Heart left ventricle (tissue), 11 donors: ENCODE data around the gene PCTP. TPM values are rescaled to one million over a fixed set of nuclear protein-coding genes. Genes with fewer than 3 reads are reported as not detected.

Experiments used
- polyA plus RNA-seq, 2 donors: library from polyadenylated mRNA; stranded (reverse); fragments of 200-250 nt; gene quantifications; one replicate each; pipeline ENCODE4 v1.2.3, GENCODE V29; 2013
- total RNA-seq, 9 donors: library from RNA; depleted of rRNA in 2 of 9; stranded (reverse); fragments of >200 nt in 2 of 9; fragmentation: NEBNext Ultra II Directional in 3 of 9; extraction: Animal tissue kit (Norgen Biotek cat#: 25700) in 3 of 9; gene quantifications; one replicate each; pipeline versions ENCODE4 v1.1.0 to v1.2.4, GENCODE V29; 2016 to 2023
- donor health status: ischemic (EF 13 %, LVEDD 7.1; RV severe dilation, severe dysfunction).
- donor health status: healthy with polysubstance abuse.
- donor health status: DM: no; HTN: yes; CAD: no.
- donor health status: DM: no; HTN: no; CAD: no.
- donor health status: ischemic (EF 25% LVEDD 5.7; RV mildly dilated, moderate dysfunction).
- donor health status: healthy.
- donor health status: DM: yes; HTN: yes; CAD: no.
- donor health status: PGD.
- donor health status: nonischemic (EF 23%, LVEDD 6.1; RV moderate dilation, normal function).

Gene PCTP
- total and polyA plus RNA-seq, 11 donors = 11.8 to 22.6 (median 18.6) TPM

Other genes starting within 250 kb of the PCTP start
- not detected for gene SMIM36, start 239.6 kb upstream of the PCTP start, total RNA-seq
- gene SMIM36, start 239.6 kb upstream of the PCTP start, polyA plus RNA-seq = not detected
- gene TMEM100, start 28.2 kb upstream of the PCTP start, total RNA-seq = 1 to 10 TPM; 2.3 to 9.3 (median 6.0) TPM
- 1 to 10 TPM; 4.1 to 5.3 TPM for gene TMEM100, start 28.2 kb upstream of the PCTP start, polyA plus RNA-seq